Smooth muscle cell (in vitro differentiated cells): ENCODE measurements around the gene C20orf202. TPM values are rescaled to one million over a fixed set of nuclear protein-coding genes. Genes with fewer than 3 reads are reported as not detected.

Experiments used
- DNase-seq: peaks from one replicate; lab custom pipeline; 2025; ENCODE audit not compliant: unreplicated experiment; lab: John Stamatoyannopoulos, UW
- H2AFZ ChIP-seq: fragments of 200-600 bp; sonication (generic); 2 replicates; pipeline ENCODE4 v1.6.0; 2016; ENCODE audit warnings: antibody characterized with exemption, low read depth, mild to moderate bottlenecking
- H3F3A ChIP-seq: fragments of 200-600 bp; sonication (generic); 2 replicates; pipeline ENCODE4 v1.6.0; 2017; ENCODE audit warnings: antibody characterized with exemption, low read depth
- H3K27ac ChIP-seq: fragments of 200-600 bp; sonication (generic); 2 replicates; pipeline ENCODE4 v1.5.1; 2016; ENCODE audit warnings: low read depth, mild to moderate bottlenecking
- H3K27me3 ChIP-seq: fragments of 200-600 bp; sonication (generic); 2 replicates; pipeline ENCODE4 v1.6.1; 2016; ENCODE audit warnings: low read depth, mild to moderate bottlenecking
- H3K36me3 ChIP-seq: fragments of 200-600 bp; sonication (generic); 2 replicates; pipeline ENCODE4 v1.5.1; 2016; ENCODE audit warnings: low read depth
- H3K4me1 ChIP-seq: fragments of 200-600 bp; sonication (generic); 2 replicates; pipeline ENCODE4 v1.5.1; 2016; ENCODE audit warnings: low read depth
- H3K4me2 ChIP-seq: fragments of 200-600 bp; sonication (generic); 2 replicates; pipeline ENCODE4 v1.6.0; 2016; ENCODE audit warnings: mild to moderate bottlenecking
- H3K4me3 ChIP-seq: fragments of 200-600 bp; sonication (generic); 2 replicates; pipeline ENCODE4 v1.5.1; 2016; ENCODE audit warnings: mild to moderate bottlenecking
- H3K79me2 ChIP-seq: fragments of 200-600 bp; sonication (generic); 2 replicates; pipeline ENCODE4 v1.6.0; 2016; ENCODE audit warnings: low read depth, mild to moderate bottlenecking
- H3K9ac ChIP-seq: fragments of 200-600 bp; sonication (generic); 2 replicates; pipeline ENCODE4 v1.6.0; 2016; ENCODE audit warnings: low read depth
- H3K9me3 ChIP-seq: fragments of 200-600 bp; sonication (generic); replicated peaks from 2 replicates; pipeline ENCODE4 v1.5.1; 2016; ENCODE audit warnings: low read depth
- H4K20me1 ChIP-seq: fragments of 200-600 bp; sonication (generic); 2 replicates; pipeline ENCODE4 v1.6.0; 2016; ENCODE audit warnings: low read depth
- CTCF ChIP-seq: fragments of 200-600 bp; sonication (generic); IDR thresholded peaks from 2 replicates; pipeline ENCODE4 v1.5.1; 2017; ENCODE audit warnings: borderline replicate concordance, mild to moderate bottlenecking, antibody characterized with exemption; ENCODE audit not compliant: insufficient read depth, poor library complexity, severe bottlenecking
- WGBS: methylation state at CpG from one replicate; pipeline ENCODE4 v1.1.7; 2016; ENCODE audit warnings: low lambda C conversion rate; 5-methylcytosine and 5-hydroxymethylcytosine counted together
- polyA plus RNA-seq: library from polyadenylated mRNA; unstranded; fragments of >200 nt; fragmentation: Nextera tagmentation; extraction: Ambion mirVana; gene quantifications from 2 replicates; pipeline ENCODE4 v1.2.1, GENCODE V29; 2016
- total RNA-seq: library from RNA; depleted of rRNA; stranded (reverse); fragments of >200 nt; gene quantifications from 2 replicates; pipeline ENCODE4 v1.2.3, GENCODE V29; 2014

The C20orf202 gene
- total and polyA plus RNA-seq, 2 experiments from 2014 or later = not detected

- Histone ChIP-seq H3K4me2 (no peak overlapping the region), H3K79me2 (no peaks in the 10 kb centered on the region), H3K4me3 (no peak overlapping the region), H3K27me3 (no peaks in the 10 kb centered on the region), H3F3A (no peaks in the 10 kb centered on the region), H4K20me1 (peaks cover 18% of the 10 kb centered on the region), H3K4me1 (no peaks in the 10 kb centered on the region), H3K36me3 (peaks cover 19% of the 10 kb centered on the region), H2AFZ (no peak overlapping the region), H3K27ac (no peak overlapping the region), H3K9ac (no peak overlapping the region), H3K9me3 (no peaks in the 10 kb centered on the region)
- TF ChIP-seq CTCF = no peak
- 98% methylated on average over 10 of the region's 10 CpGs for WGBS
- DNase-seq = no peak
These were observed 42.8 kb upstream of the C20orf202 start for GRCh38 chr20:1160496-1160895.

- H3K27ac ChIP-seq = no peak overlapping the region
- no peaks in the 10 kb centered on the region for H3F3A ChIP-seq
- WGBS = 98% methylated on average over 12 of the region's 12 CpGs
- no peaks in the 10 kb centered on the region for H3K9me3 ChIP-seq
- no peak overlapping the region for H3K4me2 ChIP-seq
- no peak overlapping the region for H2AFZ ChIP-seq
- no peaks in the 10 kb centered on the region for H3K4me1 ChIP-seq
- no peak for TF ChIP-seq CTCF
- DNase-seq = no peak
- no peak overlapping the region for H3K9ac ChIP-seq
- H3K27me3 ChIP-seq = no peaks in the 10 kb centered on the region
- H3K4me3 ChIP-seq = no peak overlapping the region
- H3K79me2 ChIP-seq = no peaks in the 10 kb centered on the region
- H4K20me1 ChIP-seq = peaks cover 18% of the 10 kb centered on the region
- H3K36me3 ChIP-seq = peaks cover 14% of the 10 kb centered on the region
These were observed 42.3 kb upstream of the C20orf202 start for GRCh38 chr20:1160991-1161390.

GRCh38 chr20:1163105-1163504, 40.1 kb upstream of the C20orf202 start:
- Histone ChIP-seq H3K4me2 (no peak overlapping the region), H3K36me3 (peaks cover 17% of the 10 kb centered on the region), H3K9me3 (no peaks in the 10 kb centered on the region), H3K4me3 (no peak overlapping the region), H3K79me2 (no peaks in the 10 kb centered on the region), H3K27ac (no peak overlapping the region), H3K27me3 (no peaks in the 10 kb centered on the region), H3K9ac (no peak overlapping the region), H3F3A (no peaks in the 10 kb centered on the region), H2AFZ (no peak overlapping the region), H4K20me1 (peaks cover 18% of the 10 kb centered on the region), H3K4me1 (no peaks in the 10 kb centered on the region)
- TF ChIP-seq CTCF = no peak
- 95% methylated on average over 6 of the region's 6 CpGs for WGBS
- no peak for DNase-seq

- Histone ChIP-seq H3K9me3 (no peaks in the 10 kb centered on the region), H3F3A (no peaks in the 10 kb centered on the region), H2AFZ (no peak overlapping the region), H3K27me3 (no peaks in the 10 kb centered on the region), H4K20me1 (peaks cover 18% of the 10 kb centered on the region), H3K79me2 (no peaks in the 10 kb centered on the region), H3K9ac (no peak overlapping the region), H3K4me1 (no peaks in the 10 kb centered on the region), H3K36me3 (peaks cover 17% of the 10 kb centered on the region), H3K4me2 (no peak overlapping the region), H3K4me3 (no peak overlapping the region), H3K27ac (no peak overlapping the region)
- no peak for DNase-seq
- TF ChIP-seq CTCF = no peak
- 91% methylated on average over 2 of the region's 2 CpGs for WGBS
These were observed 39.6 kb upstream of the C20orf202 start for GRCh38 chr20:1163653-1164052.
